Right ventricle myocardium inferior (tissue), 1 donor: ENCODE results near the gene SH2D7. TPM values are rescaled to one million over a fixed set of nuclear protein-coding genes. Genes with fewer than 3 reads are reported as not detected.
"Not testable (repeated sequence)": the region's sequence is repeated elsewhere in the genome, so short reads cannot be mapped to it uniquely, and the experiment has no call there.

Experiments used
- ATAC-seq: fragments of 200-7000 bp; cut with Tn5 transposase; one replicate; pipeline ENCODE4 v1.9.1; 2020; ENCODE audit warnings: mild to moderate bottlenecking, moderate library complexity
- DNase-seq: peaks from one replicate; pipeline ENCODE4 v3.0.0; 2021; ENCODE audit errors: missing footprints
- intact Hi-C: fragments of 100-400 bp; cut with DNase I; formaldehyde crosslinking; loops from one replicate; pipeline ENCODE4 v1.11.0; 2022
- total RNA-seq: library from RNA; stranded (reverse); fragmentation: NEBNext Ultra II Directional; extraction: Animal tissue kit (Norgen Biotek cat#: 25700); gene quantifications from one replicate; pipeline ENCODE4 v1.2.1, GENCODE V29; 2021
- donor health status: DM: no; HTN: yes; CAD: no; lungs with severe emphysema.

SH2D7 gene
- total RNA-seq, 1 donor from 2014 or later = not detected

DNA sequence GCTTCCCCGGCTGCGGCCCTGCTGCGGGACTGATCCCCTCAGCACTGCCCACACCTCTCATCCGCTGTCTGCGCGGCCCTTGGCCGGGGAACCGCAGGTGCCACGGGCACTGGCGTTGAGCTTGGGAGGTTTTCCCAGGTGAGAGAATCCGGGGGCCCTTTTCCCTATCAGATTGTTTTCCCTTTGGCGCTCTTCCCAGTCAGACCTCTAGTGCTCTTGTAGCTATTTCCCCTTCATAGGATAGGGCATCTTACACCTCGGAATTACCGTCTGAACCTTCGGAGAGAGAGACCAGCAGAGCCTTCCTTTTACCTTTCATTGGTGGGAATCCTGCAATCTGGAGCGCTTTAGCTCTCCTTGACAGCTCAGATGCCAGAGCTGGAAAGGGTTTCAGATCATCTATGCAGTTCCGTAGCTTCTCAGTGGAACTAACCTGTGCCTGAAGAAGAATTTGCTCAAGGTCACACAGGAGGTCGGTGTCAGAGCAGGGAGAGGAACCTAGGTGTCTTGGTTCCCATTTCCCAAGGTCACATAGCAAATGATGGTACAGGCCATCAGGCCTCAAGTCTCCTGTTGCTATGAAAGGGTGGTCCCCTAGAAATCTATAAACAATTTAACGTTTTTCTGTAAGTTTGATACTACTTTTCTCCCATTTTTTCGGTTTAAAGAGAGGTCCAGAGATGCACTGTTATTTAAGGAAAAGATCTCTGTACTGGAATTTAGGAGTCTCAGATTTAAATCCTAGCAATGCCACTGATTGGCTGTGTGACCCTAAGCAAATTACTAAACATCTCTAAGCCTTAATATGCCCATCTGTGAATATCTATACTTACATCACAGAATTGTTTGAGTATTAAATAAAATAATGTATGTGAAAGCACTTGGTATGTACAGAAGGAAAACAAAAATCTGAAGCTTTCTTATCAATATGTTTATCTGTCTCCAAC, 57.7 kb downstream of the SH2D7 start:
- ATAC-seq (peak; percentile 1), DNase-seq (no peak)
- intact Hi-C loops = loop anchor here (2.0 kb wide), 1 partner anchor 19 kb away; the partner anchor contains the start of gene CIB2

DNA sequence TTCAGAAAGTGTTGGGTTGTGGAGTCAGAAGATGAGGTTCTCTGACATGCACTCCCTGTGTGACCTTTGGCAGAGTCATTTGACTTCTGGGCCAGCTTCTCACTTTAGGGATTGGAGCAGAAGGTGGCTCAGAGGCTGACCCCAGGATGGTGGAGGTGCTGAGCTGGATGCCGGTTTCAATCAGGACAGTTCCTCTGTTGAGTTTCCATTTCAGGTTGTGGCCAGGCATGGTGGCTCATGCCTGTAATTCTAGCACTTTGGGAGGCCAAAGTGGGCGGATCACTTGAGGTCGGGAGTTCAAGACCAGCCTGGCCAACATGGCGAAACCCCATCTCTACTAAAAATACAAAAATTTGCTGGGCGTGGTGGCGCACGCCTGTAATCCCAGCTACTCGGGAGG, 58.7 kb downstream of the SH2D7 start:
- intact Hi-C loops, ATAC-seq, DNase-seq: not testable (repeated sequence)

Other genes with a start within 250 kb of the SH2D7 start
- 12.2 TPM for gene TBC1D2B, start 14.8 kb upstream of the SH2D7 start, total RNA-seq
- 21.2 TPM for gene CIB2, start 38.9 kb downstream of the SH2D7 start, total RNA-seq
- gene IDH3A, start 56.8 kb downstream of the SH2D7 start, total RNA-seq = 425 TPM
- 0.14 TPM for gene ACSBG1, start 142.0 kb downstream of the SH2D7 start, total RNA-seq
- gene DNAJA4, start 172.0 kb downstream of the SH2D7 start, total RNA-seq = 125 TPM
- gene SKIC8, start 207.0 kb downstream of the SH2D7 start, total RNA-seq = 30.0 TPM
- not detected for gene CRABP1, start 247.8 kb downstream of the SH2D7 start, total RNA-seq